Measurements from ENCODE around the gene LENEP.
"Not testable (repeated sequence)": the region's sequence is repeated elsewhere in the genome, so short reads cannot be mapped to it uniquely, and the experiment has no call there.

Gene LENEP

GRCh38 chr1:154974102-154974807 is 19.1 kb upstream of the LENEP start, which contains the start of gene CKS1B:
Gene CKS1B (plus strand): TSS chr1:154974681. CDS start chr1:154974746, 65 bp downstream.
- H3F3A ChIP-seq (ENCODE audit: insufficient read depth, low read length), result peaks cover 44% of the 10 kb centered on the region
- no peaks in the 10 kb centered on the region for H3K9me3 ChIP-seq (replicated peaks; ENCODE audit: insufficient read depth, low read length)
- H3K79me2 ChIP-seq (ENCODE audit: low read length), result peaks cover 88% of the 10 kb centered on the region
- peak within 1 kb of the TSS; percentile 86 for H3K9ac ChIP-seq (ENCODE audit: low read length)
- H3K27me3 ChIP-seq (replicated peaks; ENCODE audit: insufficient read depth, low read length), result no peaks in the 10 kb centered on the region
- TF ChIP-seq, protein P1, sequence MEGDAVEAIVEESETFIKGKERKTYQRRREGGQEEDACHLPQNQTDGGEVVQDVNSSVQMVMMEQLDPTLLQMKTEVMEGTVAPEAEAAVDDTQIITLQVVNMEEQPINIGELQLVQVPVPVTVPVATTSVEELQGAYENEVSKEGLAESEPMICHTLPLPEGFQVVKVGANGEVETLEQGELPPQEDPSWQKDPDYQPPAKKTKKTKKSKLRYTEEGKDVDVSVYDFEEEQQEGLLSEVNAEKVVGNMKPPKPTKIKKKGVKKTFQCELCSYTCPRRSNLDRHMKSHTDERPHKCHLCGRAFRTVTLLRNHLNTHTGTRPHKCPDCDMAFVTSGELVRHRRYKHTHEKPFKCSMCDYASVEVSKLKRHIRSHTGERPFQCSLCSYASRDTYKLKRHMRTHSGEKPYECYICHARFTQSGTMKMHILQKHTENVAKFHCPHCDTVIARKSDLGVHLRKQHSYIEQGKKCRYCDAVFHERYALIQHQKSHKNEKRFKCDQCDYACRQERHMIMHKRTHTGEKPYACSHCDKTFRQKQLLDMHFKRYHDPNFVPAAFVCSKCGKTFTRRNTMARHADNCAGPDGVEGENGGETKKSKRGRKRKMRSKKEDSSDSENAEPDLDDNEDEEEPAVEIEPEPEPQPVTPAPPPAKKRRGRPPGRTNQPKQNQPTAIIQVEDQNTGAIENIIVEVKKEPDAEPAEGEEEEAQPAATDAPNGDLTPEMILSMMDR (IDR thresholded peaks at IDR 0.05; ENCODE audit: low read length), result no peak
- TF ChIP-seq EZH2 (optimal IDR thresholded peaks at IDR 0.05; ENCODE audit: low read depth, low read length) (no peak), EZH2phosphoT487 (IDR thresholded peaks at IDR 0.05; ENCODE audit: low read length) (no peak)
- peak within 1 kb of the TSS; percentile 90 for H3K27ac ChIP-seq (ENCODE audit: low read length)
- no peaks in the 10 kb centered on the region for H3K9me2 ChIP-seq (replicated peaks; ENCODE audit: insufficient read depth, low read length)
- H4K20me1 ChIP-seq (ENCODE audit: insufficient read depth, low read length), result no peaks in the 10 kb centered on the region
- peaks cover 6% of the 10 kb centered on the region for H3K36me3 ChIP-seq (replicated peaks; ENCODE audit: insufficient read depth, low read length)
- peak; percentile 100 for DNase-seq
- peak within 1 kb of the TSS; percentile 21; the same call in 1 of the 2 replicates for H2AFZ ChIP-seq (ENCODE audit: low read length)
- peaks cover 39% of the 10 kb centered on the region for H3K4me1 ChIP-seq (ENCODE audit: low read length)
- peak within 1 kb of the TSS; percentile 73 for H3K4me2 ChIP-seq (ENCODE audit: low read depth, low read length)
- H3K4me3 ChIP-seq (ENCODE audit: low read length), result peak within 1 kb of the TSS; percentile 69

- Histone ChIP-seq H3K36me3 (replicated peaks; ENCODE audit: insufficient read depth, low read length) (peaks cover 9% of the 10 kb centered on the region), H3F3A (ENCODE audit: insufficient read depth, low read length) (peaks cover 44% of the 10 kb centered on the region), H2AFZ (ENCODE audit: low read length) (peak overlapping the region; percentile 21; the same call in 1 of the 2 replicates), H3K4me2 (ENCODE audit: low read depth, low read length) (peak overlapping the region; percentile 73), H3K27me3 (replicated peaks; ENCODE audit: insufficient read depth, low read length) (no peaks in the 10 kb centered on the region), H3K9ac (ENCODE audit: low read length) (peak overlapping the region; percentile 86), H3K4me3 (ENCODE audit: low read length) (peak overlapping the region; percentile 69), H3K9me2 (replicated peaks; ENCODE audit: insufficient read depth, low read length) (no peaks in the 10 kb centered on the region), H3K79me2 (ENCODE audit: low read length) (peaks cover 87% of the 10 kb centered on the region), H3K4me1 (ENCODE audit: low read length) (peaks cover 32% of the 10 kb centered on the region), H4K20me1 (ENCODE audit: insufficient read depth, low read length) (no peaks in the 10 kb centered on the region), H3K9me3 (replicated peaks; ENCODE audit: insufficient read depth, low read length) (no peaks in the 10 kb centered on the region), H3K27ac (ENCODE audit: low read length) (peak overlapping the region; percentile 90)
- TF ChIP-seq EZH2 (optimal IDR thresholded peaks at IDR 0.05; ENCODE audit: low read depth, low read length), result no peak
- TF ChIP-seq EZH2phosphoT487 (IDR thresholded peaks at IDR 0.05; ENCODE audit: low read length), result no peak
- TF ChIP-seq, protein P1 (IDR thresholded peaks at IDR 0.05; ENCODE audit: low read length), result no peak
- DNase-seq, result peak; percentile 99
These were observed 18.5 kb upstream of the LENEP start for GRCh38 chr1:154974808-154975408.

DNA sequence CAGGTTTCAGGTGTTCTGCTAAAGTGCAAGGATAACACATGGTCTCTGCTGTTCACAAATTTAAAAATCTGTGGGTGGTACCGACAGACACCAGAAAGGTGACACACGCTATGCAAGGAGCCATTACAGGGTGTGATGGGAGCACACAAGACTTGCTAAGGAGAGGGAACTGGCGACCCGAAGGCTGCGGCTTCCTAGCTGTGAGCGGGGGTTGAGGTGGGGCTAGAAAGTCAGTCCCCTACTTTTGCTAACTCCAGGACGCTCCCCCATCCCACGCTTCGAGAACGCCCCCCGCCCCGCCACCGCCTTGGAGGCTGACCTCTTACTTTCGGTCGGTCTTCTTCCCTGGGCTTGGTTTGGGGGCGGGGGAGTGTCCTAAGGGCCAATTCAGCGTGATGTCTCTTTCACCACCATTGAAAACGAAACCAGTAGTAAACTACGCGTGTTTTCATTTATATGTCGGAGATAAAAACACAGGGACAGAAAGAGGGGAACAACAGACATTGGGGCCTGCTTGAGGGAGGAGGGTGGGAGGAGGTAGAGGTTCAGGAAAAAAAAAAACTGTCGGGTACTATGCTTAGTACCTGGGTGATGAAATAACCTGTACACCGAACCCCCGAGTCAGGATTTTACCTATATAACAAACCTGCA is 17.9 kb upstream of the LENEP start:
- Histone ChIP-seq H3K4me2 (ENCODE audit: low read depth, low read length) (peak overlapping the region; percentile 73), H4K20me1 (ENCODE audit: insufficient read depth, low read length) (no peaks in the 10 kb centered on the region), H3K4me3 (ENCODE audit: low read length) (peak overlapping the region; percentile 69), H3K79me2 (ENCODE audit: low read length) (peaks cover 84% of the 10 kb centered on the region), H3F3A (ENCODE audit: insufficient read depth, low read length) (peaks cover 44% of the 10 kb centered on the region), H2AFZ (ENCODE audit: low read length) (0 out of 2 replicates have a peak overlapping the region, but pooled peaks have one; percentile 0), H3K27ac (ENCODE audit: low read length) (peak overlapping the region; percentile 90), H3K27me3 (replicated peaks; ENCODE audit: insufficient read depth, low read length) (no peaks in the 10 kb centered on the region), H3K4me1 (ENCODE audit: low read length) (peaks cover 28% of the 10 kb centered on the region), H3K9me2 (replicated peaks; ENCODE audit: insufficient read depth, low read length) (no peaks in the 10 kb centered on the region), H3K9ac (ENCODE audit: low read length) (peak overlapping the region; percentile 86), H3K9me3 (replicated peaks; ENCODE audit: insufficient read depth, low read length) (no peaks in the 10 kb centered on the region), H3K36me3 (replicated peaks; ENCODE audit: insufficient read depth, low read length) (peaks cover 9% of the 10 kb centered on the region)
- DNase-seq, result peak; percentile 92
- TF ChIP-seq, protein P1 (IDR thresholded peaks at IDR 0.05; ENCODE audit: low read length), result no peak
- TF ChIP-seq EZH2phosphoT487 (IDR thresholded peaks at IDR 0.05; ENCODE audit: low read length) (no peak), EZH2 (optimal IDR thresholded peaks at IDR 0.05; ENCODE audit: low read depth, low read length) (no peak)

- H3K9me2 ChIP-seq (replicated peaks; ENCODE audit: insufficient read depth, low read length); H3K4me3 ChIP-seq (ENCODE audit: low read length); DNase-seq; H2AFZ ChIP-seq (ENCODE audit: low read length); H3K27me3 ChIP-seq (replicated peaks; ENCODE audit: insufficient read depth, low read length); H3K9me3 ChIP-seq (replicated peaks; ENCODE audit: insufficient read depth, low read length); H3K4me2 ChIP-seq (ENCODE audit: low read depth, low read length); H3K27ac ChIP-seq (ENCODE audit: low read length); H3K36me3 ChIP-seq (replicated peaks; ENCODE audit: insufficient read depth, low read length); H4K20me1 ChIP-seq (ENCODE audit: insufficient read depth, low read length); H3K9ac ChIP-seq (ENCODE audit: low read length): not testable (repeated sequence)
- Histone ChIP-seq H3K4me1 (ENCODE audit: low read length) (peaks cover 16% of the 10 kb centered on the region), H3K79me2 (ENCODE audit: low read length) (peaks cover 83% of the 10 kb centered on the region), H3F3A (ENCODE audit: insufficient read depth, low read length) (peaks cover 51% of the 10 kb centered on the region)
These were observed 15.6 kb upstream of the LENEP start for GRCh38 chr1:154977762-154978161.
